Measurements from ENCODE around the gene MAGIX. TPM values are rescaled to one million over a fixed set of nuclear protein-coding genes. Genes with fewer than 3 reads are reported as not detected.

The MAGIX gene
- total RNA-seq, 5 donors from 2014 or later (not counting 1 experiment from before 2014, with no cell fraction given), result 0.56 to 1.9 (median 1.6) TPM

GRCh38 chrX:49176421-49177326, 14.1 kb downstream of the MAGIX start:
- ATAC-seq (replicated peaks in 1 of 4), result no peak
- Histone ChIP-seq H3K4me1 (ENCODE audit: control insufficient read depth in 1 of 2, extremely low read depth in 1 of 2, insufficient read depth in 2 of 2, low read length in 2 of 2) (peaks cover 0 to 17% of the 10 kb centered on the region in 2 experiments), H3K4me3 (ENCODE audit: control insufficient read depth in 1 of 2, extremely low read depth in 1 of 2, low read length in 1 of 2) (no peak overlapping the region), H3K27me3 (replicated peaks in 1 of 2; ENCODE audit: control insufficient read depth in 2 of 2, extremely low read depth in 1 of 2, insufficient read depth in 2 of 2, low read length in 1 of 2) (no peaks in the 10 kb centered on the region), H3K36me3 (ENCODE audit: control insufficient read depth in 2 of 2, extremely low read depth in 1 of 2, insufficient read depth in 1 of 2, low read length in 1 of 2) (peaks cover 5 to 24% of the 10 kb centered on the region in 2 donors), H3K9me3 (no peaks in the 10 kb centered on the region), H3K27ac (ENCODE audit: low read length) (no peak overlapping the region)
- ChIA-PET CTCF (no interaction called here), POLR2A (no interaction called here)
- Mint-ChIP-seq H3K9me3 (no peaks in the 10 kb centered on the region), H3K36me3 (peaks cover 28% of the 10 kb centered on the region), H3K4me1 (peaks cover 10 to 31% (median 20%) of the 10 kb centered on the region in 3 donors), H3K4me3 (no peak overlapping the region), H3K27me3 (no peaks in the 10 kb centered on the region), H3K27ac (peak overlapping the region in 1 of 2 donors; percentile 67)
- WGBS (ENCODE audit: insufficient coverage), result 83% methylated on average over 15 of the region's 27 CpGs
- no peak for DNase-seq

GRCh38 chrX:49177338-49177833, 14.8 kb downstream of the MAGIX start:
- WGBS (ENCODE audit: insufficient coverage), result no CpG with 5 or more reads among the region's 4 CpGs
- peak in 1 of 35 experiments; percentile 42 for DNase-seq

GRCh38 chrX:49177873-49178480, 15.4 kb downstream of the MAGIX start:
- H3K27me3 ChIP-seq (replicated peaks in 1 of 2; ENCODE audit: control insufficient read depth in 2 of 2, extremely low read depth in 1 of 2, insufficient read depth in 2 of 2, low read length in 1 of 2), result no peaks in the 10 kb centered on the region
- CTCF ChIA-PET, result no interaction called here
- no peak overlapping the region for H3K4me3 ChIP-seq (ENCODE audit: control insufficient read depth in 1 of 2, extremely low read depth in 1 of 2, low read length in 1 of 2)
- Mint-ChIP-seq H3K4me1 (peaks cover 5 to 24% (median 15%) of the 10 kb centered on the region in 3 donors), H3K27me3 (no peaks in the 10 kb centered on the region), H3K9me3 (no peaks in the 10 kb centered on the region), H3K4me3 (no peak overlapping the region), H3K36me3 (peaks cover 32% of the 10 kb centered on the region), H3K27ac (peak overlapping the region; percentile 36 to 69)
- POLR2A ChIA-PET, result interaction anchor here in 1 of 2 donors (0.5 to 0.6 kb wide), 2 partner anchors 57 to 186 kb away, joined by 3 read pairs; no protein-coding TSS in a partner anchor
- peaks cover 0 to 11% of the 10 kb centered on the region in 2 experiments for H3K4me1 ChIP-seq (ENCODE audit: control insufficient read depth in 1 of 2, extremely low read depth in 1 of 2, insufficient read depth in 2 of 2, low read length in 2 of 2)
- H3K36me3 ChIP-seq (ENCODE audit: control insufficient read depth in 2 of 2, extremely low read depth in 1 of 2, insufficient read depth in 1 of 2, low read length in 1 of 2), result peaks cover 5 to 24% of the 10 kb centered on the region in 2 donors
- WGBS (ENCODE audit: insufficient coverage), result 98% methylated on average over 11 of the region's 23 CpGs
- no peak for DNase-seq
- H3K9me3 ChIP-seq, result no peaks in the 10 kb centered on the region
- no peak overlapping the region for H3K27ac ChIP-seq (ENCODE audit: low read length)
- no peak for ATAC-seq (replicated peaks in 1 of 4)

More at GRCh38 chrX:49177338-49177833, 14.8 kb downstream of the MAGIX start:
- H3K4me3 ChIP-seq (ENCODE audit: control insufficient read depth in 1 of 2, extremely low read depth in 1 of 2, low read length in 1 of 2), result no peak overlapping the region
- peaks cover 31% of the 10 kb centered on the region for H3K36me3 Mint-ChIP-seq
- H3K27me3 Mint-ChIP-seq, result no peaks in the 10 kb centered on the region
- peak overlapping the region; percentile 36 to 69 for H3K27ac Mint-ChIP-seq
- H3K4me1 ChIP-seq (ENCODE audit: control insufficient read depth in 1 of 2, extremely low read depth in 1 of 2, insufficient read depth in 2 of 2, low read length in 2 of 2), result peaks cover 0 to 17% of the 10 kb centered on the region in 2 experiments
- CTCF ChIA-PET, result no interaction called here
- peaks cover 5 to 24% of the 10 kb centered on the region in 2 donors for H3K36me3 ChIP-seq (ENCODE audit: control insufficient read depth in 2 of 2, extremely low read depth in 1 of 2, insufficient read depth in 1 of 2, low read length in 1 of 2)
- peaks cover 10 to 29% (median 20%) of the 10 kb centered on the region in 3 donors for H3K4me1 Mint-ChIP-seq
- H3K9me3 Mint-ChIP-seq, result no peaks in the 10 kb centered on the region
- no peak overlapping the region for H3K4me3 Mint-ChIP-seq
- no peaks in the 10 kb centered on the region for H3K9me3 ChIP-seq
- no peaks in the 10 kb centered on the region for H3K27me3 ChIP-seq (replicated peaks in 1 of 2; ENCODE audit: control insufficient read depth in 2 of 2, extremely low read depth in 1 of 2, insufficient read depth in 2 of 2, low read length in 1 of 2)
- POLR2A ChIA-PET, result interaction anchor here in 1 of 2 donors (0.6 kb wide), 1 partner anchor 57 kb away, joined by 3 read pairs; no protein-coding TSS in a partner anchor
- peak; percentile 62 to 77 (median 72) for ATAC-seq (replicated peaks in 1 of 4)
- H3K27ac ChIP-seq (ENCODE audit: low read length), result no peak overlapping the region

GRCh38 chrX:49178537-49178936, 16.0 kb downstream of the MAGIX start:
- ATAC-seq (replicated peaks in 1 of 4) (no peak), DNase-seq (no peak)
- peaks cover 5 to 21% of the 10 kb centered on the region in 2 donors for H3K36me3 ChIP-seq (ENCODE audit: control insufficient read depth in 2 of 2, extremely low read depth in 1 of 2, insufficient read depth in 1 of 2, low read length in 1 of 2)
- H3K4me3 ChIP-seq (ENCODE audit: control insufficient read depth in 1 of 2, extremely low read depth in 1 of 2, low read length in 1 of 2), result no peak overlapping the region
- H3K4me1 Mint-ChIP-seq, result peaks cover 0 to 20% (median 11%) of the 10 kb centered on the region in 3 donors
- H3K27me3 Mint-ChIP-seq, result no peaks in the 10 kb centered on the region
- H3K4me1 ChIP-seq (ENCODE audit: control insufficient read depth in 1 of 2, extremely low read depth in 1 of 2, insufficient read depth in 2 of 2, low read length in 2 of 2), result peaks cover 0 to 5% of the 10 kb centered on the region in 2 experiments
- H3K9me3 Mint-ChIP-seq, result no peaks in the 10 kb centered on the region
- H3K9me3 ChIP-seq, result no peaks in the 10 kb centered on the region
- no peak overlapping the region for H3K27ac ChIP-seq (ENCODE audit: low read length)
- POLR2A ChIA-PET, result interaction anchor here in 1 of 2 donors (0.5 kb wide), 1 partner anchor 186 kb away, joined by 3 read pairs; no protein-coding TSS in a partner anchor
- CTCF ChIA-PET, result interaction anchor here in 1 of 2 donors (0.8 kb wide), 1 partner anchor 10 kb away, joined by 5 read pairs; no protein-coding TSS in a partner anchor
- H3K4me3 Mint-ChIP-seq, result no peak overlapping the region
- H3K27ac Mint-ChIP-seq, result no peak overlapping the region
- peaks cover 32% of the 10 kb centered on the region for H3K36me3 Mint-ChIP-seq
- H3K27me3 ChIP-seq (replicated peaks in 1 of 2; ENCODE audit: control insufficient read depth in 2 of 2, extremely low read depth in 1 of 2, insufficient read depth in 2 of 2, low read length in 1 of 2), result no peaks in the 10 kb centered on the region
- WGBS (ENCODE audit: insufficient coverage), result no CpG with 5 or more reads among the region's 3 CpGs

GRCh38 chrX:49179358-49179757, 16.8 kb downstream of the MAGIX start:
- no peak overlapping the region for H3K27ac Mint-ChIP-seq
- DNase-seq (no peak), ATAC-seq (replicated peaks in 1 of 4) (no peak)
- peaks cover 5 to 15% of the 10 kb centered on the region in 2 donors for H3K36me3 ChIP-seq (ENCODE audit: control insufficient read depth in 2 of 2, extremely low read depth in 1 of 2, insufficient read depth in 1 of 2, low read length in 1 of 2)
- WGBS (ENCODE audit: insufficient coverage), result no CpG with 5 or more reads among the region's 2 CpGs
- no peaks in the 10 kb centered on the region for H3K27me3 ChIP-seq (replicated peaks in 1 of 2; ENCODE audit: control insufficient read depth in 2 of 2, extremely low read depth in 1 of 2, insufficient read depth in 2 of 2, low read length in 1 of 2)
- ChIA-PET CTCF (interaction anchor here in 1 of 2 donors (0.8 kb wide), 1 partner anchor 11 kb away, joined by 5 read pairs; no protein-coding TSS in a partner anchor), POLR2A (interaction anchor here in 1 of 2 donors (0.7 kb wide), 1 partner anchor 438 kb away, joined by 17 read pairs; no protein-coding TSS in a partner anchor)
- no peaks in the 10 kb centered on the region for H3K9me3 ChIP-seq
- no peak overlapping the region for H3K4me3 Mint-ChIP-seq
- no peak overlapping the region for H3K27ac ChIP-seq (ENCODE audit: low read length)
- no peaks in the 10 kb centered on the region for H3K27me3 Mint-ChIP-seq
- H3K36me3 Mint-ChIP-seq, result peaks cover 29% of the 10 kb centered on the region
- peaks cover 0 to 5% of the 10 kb centered on the region in 2 experiments for H3K4me1 ChIP-seq (ENCODE audit: control insufficient read depth in 1 of 2, extremely low read depth in 1 of 2, insufficient read depth in 2 of 2, low read length in 2 of 2)
- peaks cover 0 to 18% (median 11%) of the 10 kb centered on the region in 3 donors for H3K4me1 Mint-ChIP-seq
- H3K9me3 Mint-ChIP-seq, result no peaks in the 10 kb centered on the region
- H3K4me3 ChIP-seq (ENCODE audit: control insufficient read depth in 1 of 2, extremely low read depth in 1 of 2, low read length in 1 of 2), result no peak overlapping the region

GRCh38 chrX:49183701-49184281, 21.2 kb downstream of the MAGIX start:
- H3K9me3 Mint-ChIP-seq, result no peaks in the 10 kb centered on the region
- ChIA-PET CTCF (no interaction called here), POLR2A (no interaction called here)
- peaks cover 19% of the 10 kb centered on the region for H3K36me3 Mint-ChIP-seq
- peaks cover 5 to 12% (median 7%) of the 10 kb centered on the region in 3 donors for H3K4me1 Mint-ChIP-seq
- ATAC-seq (replicated peaks in 1 of 4) (no peak), DNase-seq (no peak)
- Histone ChIP-seq H3K27me3 (replicated peaks in 1 of 2; ENCODE audit: control insufficient read depth in 2 of 2, extremely low read depth in 1 of 2, insufficient read depth in 2 of 2, low read length in 1 of 2) (no peaks in the 10 kb centered on the region), H3K4me3 (ENCODE audit: control insufficient read depth in 1 of 2, extremely low read depth in 1 of 2, low read length in 1 of 2) (no peak overlapping the region), H3K4me1 (ENCODE audit: control insufficient read depth in 1 of 2, extremely low read depth in 1 of 2, insufficient read depth in 2 of 2, low read length in 2 of 2) (peaks cover 2 to 26% of the 10 kb centered on the region in 2 experiments), H3K9me3 (no peaks in the 10 kb centered on the region), H3K36me3 (ENCODE audit: control insufficient read depth in 2 of 2, extremely low read depth in 1 of 2, insufficient read depth in 1 of 2, low read length in 1 of 2) (peaks cover 0 to 5% of the 10 kb centered on the region in 2 donors), H3K27ac (ENCODE audit: low read length) (no peak overlapping the region)
- peak overlapping the region in 1 of 3 donors; percentile 73 for H3K4me3 Mint-ChIP-seq
- 89% methylated on average over 4 of the region's 18 CpGs for WGBS (ENCODE audit: insufficient coverage)
- H3K27ac Mint-ChIP-seq, result no peak overlapping the region
- H3K27me3 Mint-ChIP-seq, result no peaks in the 10 kb centered on the region

All from T-cell (primary cell).